Lower leg skin (tissue), 4 donors: ENCODE measurements around the gene WWOX. TPM values are rescaled to one million over a fixed set of nuclear protein-coding genes. Genes with fewer than 3 reads are reported as not detected.

Experiments
- DNase-seq, 2 donors: peaks; one replicate each; pipeline ENCODE4 v3.0.0-alpha.2; 2019; ENCODE audit warnings: low spot score in 2 of 2
- H3K4me3 ChIP-seq: fragments of 200-600 bp; sonication (generic); 2 replicates; pipeline ENCODE4 v1.5.1; 2017; ENCODE audit warnings: mild to moderate bottlenecking, low read depth; ENCODE audit not compliant: poor library complexity, severe bottlenecking
- CTCF ChIP-seq, 3 donors: fragments of 450-650 bp; IDR thresholded peaks; one replicate each; pipeline ENCODE4 v1.5.1; 2016; ENCODE audit warnings: antibody characterized with exemption in 3 of 3, mild to moderate bottlenecking in 3 of 3, moderate library complexity in 2 of 3
- POLR2A ChIP-seq, 2 donors: fragments of 450-650 bp; IDR thresholded peaks; one replicate each; pipeline ENCODE4 v1.6.1; 2016 to 2017; ENCODE audit warnings: antibody characterized with exemption in 2 of 2, mild to moderate bottlenecking in 1 of 2, moderate library complexity in 1 of 2
- WGBS, 2 donors: methylation state at CpG; one replicate each; pipeline ENCODE4 v1.1.5; 2018; 5-methylcytosine and 5-hydroxymethylcytosine counted together
- intact Hi-C: fragments of 100-400 bp; cut with DNase I; formaldehyde crosslinking; loops from one replicate; pipeline ENCODE4 v1.15.0; 2023; ENCODE audit warnings: low total_unique reads
- total RNA-seq, 4 donors: library from RNA; depleted of rRNA; stranded (reverse); fragments of >200 nt; gene quantifications; one replicate each; pipeline ENCODE4 v1.1.0, GENCODE V29; 2016

The WWOX gene
- total RNA-seq, 4 donors from 2014 or later = 21.0 to 82.7 (median 36.1) TPM

- no peak overlapping the region for H3K4me3 ChIP-seq
- intact Hi-C loops = no loop called here
- 94 to 96% methylated on average over 14 of the region's 14 CpGs for WGBS, 2 donors
- no peak for TF ChIP-seq CTCF (IDR thresholded peaks at IDR 0.05)
- TF ChIP-seq POLR2A (IDR thresholded peaks at IDR 0.05) = no peak
- no peak for DNase-seq
These were observed 416.0 kb downstream of the WWOX start for GRCh38 chr16:78515421-78515820.

GRCh38 chr16:78516006-78516736, 416.7 kb downstream of the WWOX start:
- TF ChIP-seq CTCF (IDR thresholded peaks at IDR 0.05) = no peak
- no peak for TF ChIP-seq POLR2A (IDR thresholded peaks at IDR 0.05)
- DNase-seq = no peak
- 69 to 71% methylated on average over 9 of the region's 9 CpGs for WGBS, 2 donors
- no peak overlapping the region for H3K4me3 ChIP-seq
- intact Hi-C loops = no loop called here

- no peak for DNase-seq
- no peak for TF ChIP-seq POLR2A (IDR thresholded peaks at IDR 0.05)
- no peak for TF ChIP-seq CTCF (IDR thresholded peaks at IDR 0.05)
- 96 to 97% methylated on average over 8 of the region's 8 CpGs for WGBS, 2 donors
- intact Hi-C loops = no loop called here
- H3K4me3 ChIP-seq = no peak overlapping the region
These were observed 420.4 kb downstream of the WWOX start for GRCh38 chr16:78519896-78520295.

- no peak overlapping the region for H3K4me3 ChIP-seq
- intact Hi-C loops = no loop called here
- no peak for DNase-seq
- 96 to 98% methylated on average over 5 of the region's 5 CpGs for WGBS, 2 donors
- TF ChIP-seq POLR2A (IDR thresholded peaks at IDR 0.05) = no peak
- TF ChIP-seq CTCF (IDR thresholded peaks at IDR 0.05) = no peak
These were observed 421.0 kb downstream of the WWOX start for GRCh38 chr16:78520470-78520869.

GRCh38 chr16:78522327-78522726, 422.9 kb downstream of the WWOX start:
- intact Hi-C loops = no loop called here
- H3K4me3 ChIP-seq = no peak overlapping the region
- no peak for DNase-seq
- TF ChIP-seq CTCF (IDR thresholded peaks at IDR 0.05) (no peak), POLR2A (IDR thresholded peaks at IDR 0.05) (no peak)
- 70 to 75% methylated on average over 5 of the region's 5 CpGs for WGBS, 2 donors
